GM12892 (cell line): ENCODE data around the gene MGME1.
A peak's percentile ranks its signal among the peaks of the same experiment; 100 is the strongest.

Experiments
- POLR2A ChIP-seq: IDR thresholded peaks from 2 replicates; pipeline ENCODE4 v1.6.1; 2011; ENCODE audit warnings: low read depth, low read length, control low read depth
- POLR2AphosphoS5 ChIP-seq: IDR thresholded peaks from 2 replicates; pipeline ENCODE4 v1.6.1; 2011; ENCODE audit warnings: low read depth, low read length, control low read depth
- TAF1 ChIP-seq: IDR thresholded peaks from 2 replicates; pipeline ENCODE4 v1.6.1; 2011; ENCODE audit warnings: low read depth, mild to moderate bottlenecking, control low read depth, low read length, borderline replicate concordance

- peak; percentile 35 for TF ChIP-seq POLR2A
- peak; percentile 54; the same call in 1 of the 2 replicates for TF ChIP-seq POLR2AphosphoS5
- TF ChIP-seq TAF1: no peak
Observed at GRCh38 chr20:17941087-17941825, 27.6 kb upstream of the MGME1 start.
